Lower leg skin (tissue), 3 donors: ENCODE data around the gene ZBTB16.

ENCODE experiments used
- CTCF ChIP-seq, 3 donors: fragments of 450-650 bp; IDR thresholded peaks; one replicate each; pipeline ENCODE4 v1.5.1; 2016; ENCODE audit warnings: antibody characterized with exemption in 3 of 3, mild to moderate bottlenecking in 3 of 3, moderate library complexity in 2 of 3
- POLR2A ChIP-seq, 2 donors: fragments of 450-650 bp; IDR thresholded peaks; one replicate each; pipeline ENCODE4 v1.6.1; 2016 to 2017; ENCODE audit warnings: antibody characterized with exemption in 2 of 2, mild to moderate bottlenecking in 1 of 2, moderate library complexity in 1 of 2

GRCh38 chr11:114106047-114106446 is 46.5 kb downstream of the ZBTB16 start:
- TF ChIP-seq CTCF (IDR thresholded peaks at IDR 0.05) (no peak), POLR2A (IDR thresholded peaks at IDR 0.05) (no peak)
